T-helper 2 cell (primary cell): ENCODE measurements around the gene DDX3Y.
A peak's percentile ranks its signal among the peaks of the same experiment; 100 is the strongest.

Experiments used
- DNase-seq, 5 experiments: peaks; one replicate each; pipeline versions ENCODE4 v3.0.0 to v3.0.0-alpha.2; 2012 to 2022
- total RNA-seq, 2 donors: gene quantifications; one replicate each; lab custom pipeline; 2026; lab: John Stamatoyannopoulos, UW

Gene DDX3Y
- 6.5 to 1,259 reads per million in 2 donors for total RNA-seq

GRCh38 chrY:12904618-12905516 lies at the start of gene DDX3Y:
Gene DDX3Y (plus strand): TSS chrY:12904868. CDS start chrY:12904937, 69 bp downstream.
- peak in 4 of 5 experiments; percentile 45 to 96 (median 74) for DNase-seq

GRCh38 chrY:12855791-12856275 lies 48.8 kb upstream of the DDX3Y start:
- DNase-seq = no peak

DNA sequence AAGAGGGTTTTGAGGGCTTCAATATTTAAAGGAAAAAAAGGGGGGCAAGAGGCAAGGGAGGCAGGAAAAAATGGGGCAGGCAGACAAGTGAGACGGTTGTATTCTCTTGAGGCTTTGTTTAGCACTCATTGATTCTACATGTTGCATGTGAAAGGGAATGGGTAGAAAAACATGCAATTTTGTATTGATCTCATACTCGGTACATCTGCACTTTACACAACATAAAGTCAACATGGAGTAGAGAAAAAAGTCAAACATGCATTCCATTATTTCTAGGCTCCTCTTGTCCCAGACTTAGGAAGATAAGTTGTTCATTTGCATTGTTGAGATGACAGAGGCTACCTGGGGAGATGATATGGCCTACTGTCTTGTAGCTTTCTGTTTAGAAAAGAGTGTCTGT lies 36.7 kb upstream of the DDX3Y start:
- DNase-seq = no peak

GRCh38 chrY:12896973-12897372 lies 7.7 kb upstream of the DDX3Y start:
- DNase-seq = no peak

GRCh38 chrY:12898604-12899003 lies 6.1 kb upstream of the DDX3Y start:
- peak in 1 of 5 experiments; percentile 66 for DNase-seq

- DNase-seq = peak in 4 of 5 experiments; percentile 15 to 86 (median 55)
Observed at GRCh38 chrY:12905517-12905872, 827 bp downstream of the DDX3Y start.

DNA sequence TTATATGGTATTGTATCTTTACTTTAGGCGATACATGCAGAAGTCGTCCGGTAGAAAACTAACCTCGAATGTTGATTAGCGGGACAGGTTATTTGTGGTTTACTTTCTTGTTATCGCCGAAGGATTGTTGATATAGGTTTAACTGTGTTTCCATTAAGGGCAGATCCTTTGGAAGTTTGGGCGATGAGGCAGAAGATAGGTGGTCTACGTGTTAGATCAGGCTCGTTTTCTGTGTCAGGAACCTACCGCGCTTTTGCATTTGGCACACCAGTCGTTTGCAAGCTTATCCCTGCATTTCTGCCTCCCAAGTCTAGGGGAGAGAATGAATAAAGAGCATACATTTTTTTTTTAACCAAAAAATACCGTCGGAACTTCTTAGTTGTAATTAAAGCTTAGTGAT lies 1.2 kb downstream of the DDX3Y start:
- DNase-seq = peak in 1 of 5 experiments; percentile 48

GRCh38 chrY:12913541-12913940 lies 8.9 kb downstream of the DDX3Y start:
- DNase-seq = no peak

DNA sequence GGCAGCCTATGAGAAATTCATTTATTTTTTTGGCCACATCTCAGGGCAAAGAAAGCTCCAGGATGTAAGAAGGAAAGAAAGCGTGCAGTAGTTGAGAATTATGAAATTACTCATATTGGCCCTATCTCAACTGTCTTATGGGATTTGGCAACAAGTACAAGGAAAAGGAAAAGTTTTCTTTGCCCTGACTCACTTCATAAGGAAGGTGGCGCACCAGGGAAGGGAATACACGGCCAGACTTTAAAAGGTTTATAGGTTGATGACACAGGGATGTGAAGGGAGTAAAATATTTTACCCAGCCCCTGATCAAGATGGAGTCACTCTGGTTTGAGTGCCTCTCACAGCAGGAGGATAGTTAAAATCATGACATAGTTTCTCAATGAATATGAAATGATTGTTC lies 23.4 kb downstream of the DDX3Y start:
- no peak for DNase-seq

DNA sequence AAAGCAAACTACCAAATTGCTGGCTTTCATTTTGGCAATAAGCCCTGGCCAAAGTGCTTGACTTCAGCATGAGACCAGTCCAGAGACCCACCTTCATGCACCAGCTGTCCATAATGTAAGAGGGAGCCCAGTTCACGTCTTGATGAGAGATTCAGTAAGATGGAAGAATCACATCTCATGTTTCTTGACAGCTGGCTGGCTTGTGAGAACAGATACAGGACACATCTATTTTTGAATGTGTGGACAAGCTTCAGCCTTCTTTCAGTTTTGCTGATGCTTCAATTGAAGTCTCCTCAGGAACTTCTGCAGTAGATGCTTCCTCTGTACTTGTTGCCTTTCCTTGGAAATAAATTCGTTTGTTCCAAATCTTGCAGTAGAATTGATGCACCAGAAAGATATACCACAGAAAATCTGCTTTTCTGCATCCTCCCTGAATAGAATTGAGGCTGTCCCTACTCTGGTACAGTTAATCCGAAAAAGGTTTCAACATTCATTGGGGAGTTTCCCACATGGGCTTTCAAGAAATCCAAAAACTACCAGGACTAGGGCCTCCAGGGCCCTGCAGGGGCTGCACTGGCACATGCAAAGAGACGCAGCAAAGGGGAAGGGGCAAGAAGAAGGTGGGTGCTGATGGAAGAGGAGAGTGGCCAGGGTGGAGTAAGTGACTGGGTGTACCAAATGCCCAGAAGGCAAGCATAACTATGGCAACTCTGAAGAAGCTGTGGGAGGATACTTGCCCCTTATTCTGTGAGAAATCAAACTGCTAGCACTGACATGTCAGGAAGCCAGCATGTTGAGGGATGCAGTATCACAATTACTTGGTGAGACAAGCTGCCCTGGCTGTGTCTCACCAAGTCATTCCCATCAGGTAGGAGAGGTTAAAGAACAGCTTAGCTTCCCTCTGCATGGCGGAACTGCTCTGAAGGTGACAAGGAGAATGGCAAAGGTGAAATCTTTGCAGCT lies 37.3 kb downstream of the DDX3Y start:
- DNase-seq = no peak
